ENCODE results near the gene ASPHD2.

The ASPHD2 gene

DNA sequence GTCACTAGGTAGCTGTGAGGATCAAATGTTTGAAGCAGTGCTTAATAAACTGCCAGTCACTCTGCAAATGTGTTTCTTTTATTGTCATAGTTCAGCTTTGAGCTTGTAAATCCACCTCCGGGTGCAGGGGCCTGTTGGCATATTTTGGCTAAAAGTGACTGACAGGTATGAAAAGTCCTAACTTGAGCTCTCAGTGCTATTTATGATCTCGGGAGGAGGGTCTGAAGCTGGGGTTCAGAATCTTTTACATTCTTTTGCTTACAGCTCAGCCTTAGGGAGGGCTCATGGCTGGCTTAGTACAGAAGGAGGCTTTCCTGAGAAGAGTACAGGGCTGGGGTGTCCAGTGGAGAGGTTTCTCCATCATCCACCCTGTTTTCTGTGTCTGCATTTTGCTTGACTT, 1.5 kb downstream of the ASPHD2 start:
- DNase-seq (ENCODE audit: low read depth): no peak
- H3K4me3 ChIP-seq (ENCODE audit: control insufficient read depth, low read depth, low read length): no peak overlapping the region

DNA sequence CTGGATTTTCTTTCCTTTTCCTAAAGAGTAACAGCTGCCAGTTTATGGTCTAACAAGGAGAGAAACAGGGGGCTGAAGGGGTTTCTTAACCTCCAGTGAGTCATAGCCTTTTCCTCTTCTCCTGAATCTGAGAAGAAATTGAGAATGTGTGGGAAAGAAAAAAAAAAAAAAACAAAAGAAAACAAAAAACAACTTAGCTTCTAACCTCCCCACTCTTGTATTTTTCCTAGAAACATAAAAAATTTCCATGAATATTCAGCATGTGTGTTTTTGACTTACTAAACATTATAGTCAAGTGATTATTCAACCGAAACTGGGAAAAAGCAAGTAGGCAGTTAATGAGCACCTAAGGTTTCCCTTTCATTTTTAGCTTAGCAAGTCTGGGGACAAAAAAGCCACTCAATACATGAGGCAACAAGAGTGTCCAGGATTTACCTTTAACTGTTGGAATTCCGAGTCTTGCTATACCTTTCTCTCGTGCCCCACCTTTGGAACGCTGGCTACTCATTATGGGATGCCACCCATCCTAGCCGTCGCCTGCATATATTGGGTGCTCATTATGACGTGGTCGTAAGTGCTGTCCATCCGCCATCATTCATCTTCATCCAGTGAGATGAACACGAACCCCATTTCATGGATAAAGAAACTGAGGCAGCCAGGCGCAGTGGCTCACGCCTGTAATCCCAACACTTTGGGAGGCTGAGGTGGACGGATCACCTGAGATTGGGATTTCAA, 2.4 kb downstream of the ASPHD2 start:
- TF ChIP-seq, protein P1, sequence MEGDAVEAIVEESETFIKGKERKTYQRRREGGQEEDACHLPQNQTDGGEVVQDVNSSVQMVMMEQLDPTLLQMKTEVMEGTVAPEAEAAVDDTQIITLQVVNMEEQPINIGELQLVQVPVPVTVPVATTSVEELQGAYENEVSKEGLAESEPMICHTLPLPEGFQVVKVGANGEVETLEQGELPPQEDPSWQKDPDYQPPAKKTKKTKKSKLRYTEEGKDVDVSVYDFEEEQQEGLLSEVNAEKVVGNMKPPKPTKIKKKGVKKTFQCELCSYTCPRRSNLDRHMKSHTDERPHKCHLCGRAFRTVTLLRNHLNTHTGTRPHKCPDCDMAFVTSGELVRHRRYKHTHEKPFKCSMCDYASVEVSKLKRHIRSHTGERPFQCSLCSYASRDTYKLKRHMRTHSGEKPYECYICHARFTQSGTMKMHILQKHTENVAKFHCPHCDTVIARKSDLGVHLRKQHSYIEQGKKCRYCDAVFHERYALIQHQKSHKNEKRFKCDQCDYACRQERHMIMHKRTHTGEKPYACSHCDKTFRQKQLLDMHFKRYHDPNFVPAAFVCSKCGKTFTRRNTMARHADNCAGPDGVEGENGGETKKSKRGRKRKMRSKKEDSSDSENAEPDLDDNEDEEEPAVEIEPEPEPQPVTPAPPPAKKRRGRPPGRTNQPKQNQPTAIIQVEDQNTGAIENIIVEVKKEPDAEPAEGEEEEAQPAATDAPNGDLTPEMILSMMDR (IDR thresholded peaks at IDR 0.05; ENCODE audit: control insufficient read depth, insufficient read depth, low read depth, low read length, missing control alignments): no peak
- H3K4me3 ChIP-seq (ENCODE audit: control insufficient read depth, low read depth, low read length): no peak overlapping the region
- DNase-seq (ENCODE audit: low read depth): no peak

More for the DNA sequence above, 1.5 kb downstream of the ASPHD2 start:
- TF ChIP-seq, protein P1 (IDR thresholded peaks at IDR 0.05; ENCODE audit: control insufficient read depth, insufficient read depth, low read depth, low read length, missing control alignments): no peak

DNA sequence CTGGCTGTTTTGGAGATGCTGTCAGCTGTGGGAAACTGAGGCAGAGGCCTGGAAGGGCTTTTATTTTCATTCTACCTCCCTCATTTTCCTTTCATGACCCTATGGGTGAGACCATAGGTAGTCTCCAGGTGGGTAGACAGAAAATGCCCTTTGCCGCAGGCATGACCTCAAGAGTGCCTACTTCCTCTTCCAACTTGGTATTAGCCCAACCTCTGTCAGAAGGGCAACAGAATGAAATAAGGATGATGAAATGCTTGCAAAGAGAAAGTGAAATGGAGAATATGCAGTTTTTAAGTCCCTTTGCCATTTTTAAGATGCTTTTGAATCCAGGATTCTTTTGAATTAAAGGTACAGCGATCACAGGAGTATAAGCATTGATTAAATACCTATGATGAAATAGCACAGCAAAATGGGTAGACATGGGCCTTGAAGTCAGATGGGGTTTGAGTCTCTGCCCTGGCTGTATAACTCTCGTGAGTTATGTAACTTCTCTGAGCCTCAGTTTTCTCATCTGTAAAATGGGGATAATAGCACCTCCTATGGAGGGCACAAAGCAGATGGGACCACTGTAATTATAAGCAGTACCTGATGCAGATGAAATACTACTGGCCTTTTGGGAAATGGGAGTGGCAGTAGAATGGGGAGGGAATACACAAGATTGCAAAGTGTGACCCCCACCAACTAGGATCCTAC, 3.7 kb downstream of the ASPHD2 start:
- TF ChIP-seq, protein P1 (IDR thresholded peaks at IDR 0.05; ENCODE audit: control insufficient read depth, insufficient read depth, low read depth, low read length, missing control alignments): no peak
- no peak overlapping the region for H3K4me3 ChIP-seq (ENCODE audit: control insufficient read depth, low read depth, low read length)
- no peak for DNase-seq (ENCODE audit: low read depth)

DNA sequence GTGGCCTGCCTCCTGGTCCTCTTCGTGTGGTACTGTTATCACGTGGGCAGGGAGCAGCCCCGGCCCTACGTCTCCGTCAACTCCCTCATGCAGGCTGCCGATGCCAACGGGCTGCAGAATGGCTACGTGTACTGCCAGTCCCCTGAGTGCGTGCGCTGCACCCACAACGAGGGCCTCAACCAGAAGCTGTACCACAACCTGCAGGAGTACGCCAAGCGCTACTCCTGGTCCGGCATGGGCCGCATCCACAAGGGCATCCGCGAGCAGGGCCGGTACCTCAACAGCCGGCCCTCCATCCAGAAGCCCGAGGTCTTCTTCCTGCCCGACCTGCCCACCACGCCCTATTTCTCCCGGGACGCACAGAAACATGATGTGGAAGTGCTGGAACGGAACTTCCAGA, 4.7 kb downstream of the ASPHD2 start:
- no peak for DNase-seq (ENCODE audit: low read depth)
- TF ChIP-seq, protein P1 (IDR thresholded peaks at IDR 0.05; ENCODE audit: control insufficient read depth, insufficient read depth, low read depth, low read length, missing control alignments): no peak
- H3K4me3 ChIP-seq (ENCODE audit: control insufficient read depth, low read depth, low read length): no peak overlapping the region

DNA sequence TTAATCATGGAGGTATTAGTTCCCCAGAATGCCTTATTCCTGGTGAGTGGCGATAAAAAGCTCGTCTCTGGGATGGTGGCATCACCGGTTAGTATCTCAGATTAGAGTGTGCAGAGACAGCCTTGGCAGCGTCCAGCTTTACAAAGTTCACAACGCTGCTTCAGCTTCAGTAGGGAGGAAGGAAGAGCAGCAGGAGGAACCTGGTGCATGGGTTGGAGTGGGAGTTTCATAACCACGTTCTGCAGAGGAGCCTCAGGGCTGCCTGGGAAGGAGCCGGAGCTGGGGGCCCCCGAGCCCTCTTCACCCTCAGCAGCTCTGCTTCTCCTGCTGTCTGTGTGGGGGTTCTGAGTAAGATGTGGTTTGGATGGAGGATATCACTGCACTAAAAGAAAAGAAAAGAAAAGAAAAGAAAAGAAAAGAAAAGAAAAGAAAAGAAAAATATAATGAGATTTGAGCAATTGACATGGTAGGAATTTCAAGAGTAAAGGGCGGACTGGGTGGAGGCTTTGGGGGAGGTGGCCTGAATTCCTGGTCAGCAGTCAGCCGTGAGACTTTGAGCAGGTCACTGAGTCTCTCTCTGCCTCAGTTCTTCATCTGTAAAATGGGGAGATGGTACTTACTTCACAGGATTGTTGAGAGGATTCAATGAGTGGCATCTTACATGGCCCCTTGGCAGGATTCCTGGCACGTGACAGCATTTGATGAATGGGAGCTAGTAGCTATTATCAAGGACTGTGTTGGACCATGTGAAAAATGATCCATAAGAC, 6.5 kb downstream of the ASPHD2 start:
- no peak overlapping the region for H3K4me3 ChIP-seq (ENCODE audit: control insufficient read depth, low read depth, low read length)
- DNase-seq (ENCODE audit: low read depth): no peak
- TF ChIP-seq, protein P1 (IDR thresholded peaks at IDR 0.05; ENCODE audit: control insufficient read depth, insufficient read depth, low read depth, low read length, missing control alignments): no peak

DNA sequence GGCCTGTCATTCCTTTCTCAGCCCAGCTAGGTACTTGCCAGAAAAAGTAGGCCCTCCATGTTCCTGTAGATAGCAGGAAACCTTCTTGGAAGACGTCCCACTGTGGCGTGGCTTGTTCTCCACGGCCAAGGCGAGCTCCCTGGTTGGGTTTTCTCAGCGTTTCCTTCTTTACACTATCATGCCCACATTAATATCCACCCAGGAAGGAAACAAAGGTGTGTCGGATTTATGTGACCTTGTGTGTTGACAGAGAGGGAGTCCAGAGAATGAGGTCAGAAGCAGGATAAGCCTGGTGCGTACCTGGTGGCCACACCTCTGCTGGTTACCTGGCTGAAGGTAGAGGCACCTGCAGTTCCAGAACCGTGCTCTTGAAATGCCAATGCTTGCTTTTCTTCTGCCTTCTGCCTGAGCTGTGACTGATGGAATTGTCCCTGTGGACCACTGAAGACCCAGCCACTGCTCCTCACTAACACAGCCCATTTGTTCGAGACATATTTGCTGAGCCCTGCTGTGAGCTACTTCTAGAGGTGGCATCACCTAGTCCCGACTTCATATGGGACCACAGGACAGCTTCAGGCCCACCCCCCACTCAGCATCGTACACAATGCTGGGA, 7.9 kb downstream of the ASPHD2 start:
- no peak overlapping the region for H3K4me3 ChIP-seq (ENCODE audit: control insufficient read depth, low read depth, low read length)
- TF ChIP-seq, protein P1 (IDR thresholded peaks at IDR 0.05; ENCODE audit: control insufficient read depth, insufficient read depth, low read depth, low read length, missing control alignments): no peak
- no peak for DNase-seq (ENCODE audit: low read depth)
